ENCODE results near the gene LYAR.

DNA sequence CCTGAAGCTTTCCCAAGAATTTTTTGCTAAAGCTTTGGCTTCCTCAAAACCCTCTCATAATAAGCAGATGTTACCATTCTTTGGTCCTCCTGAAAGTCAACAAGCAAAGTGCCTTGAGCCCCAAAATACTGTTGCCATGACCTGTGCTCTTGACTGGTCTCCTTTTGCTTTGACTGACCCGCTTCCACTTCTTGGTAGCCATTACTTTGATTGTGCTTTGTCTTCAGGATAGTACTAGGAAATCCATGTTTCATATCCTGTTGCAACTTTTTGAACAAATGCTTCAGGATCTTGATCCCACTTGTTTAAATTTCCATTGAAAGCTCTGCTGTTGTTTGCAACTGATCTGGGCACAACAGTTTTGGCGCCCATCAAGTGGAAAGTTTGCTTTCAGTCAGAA, 56.3 kb downstream of the LYAR start:
- TF ChIP-seq, protein P1, sequence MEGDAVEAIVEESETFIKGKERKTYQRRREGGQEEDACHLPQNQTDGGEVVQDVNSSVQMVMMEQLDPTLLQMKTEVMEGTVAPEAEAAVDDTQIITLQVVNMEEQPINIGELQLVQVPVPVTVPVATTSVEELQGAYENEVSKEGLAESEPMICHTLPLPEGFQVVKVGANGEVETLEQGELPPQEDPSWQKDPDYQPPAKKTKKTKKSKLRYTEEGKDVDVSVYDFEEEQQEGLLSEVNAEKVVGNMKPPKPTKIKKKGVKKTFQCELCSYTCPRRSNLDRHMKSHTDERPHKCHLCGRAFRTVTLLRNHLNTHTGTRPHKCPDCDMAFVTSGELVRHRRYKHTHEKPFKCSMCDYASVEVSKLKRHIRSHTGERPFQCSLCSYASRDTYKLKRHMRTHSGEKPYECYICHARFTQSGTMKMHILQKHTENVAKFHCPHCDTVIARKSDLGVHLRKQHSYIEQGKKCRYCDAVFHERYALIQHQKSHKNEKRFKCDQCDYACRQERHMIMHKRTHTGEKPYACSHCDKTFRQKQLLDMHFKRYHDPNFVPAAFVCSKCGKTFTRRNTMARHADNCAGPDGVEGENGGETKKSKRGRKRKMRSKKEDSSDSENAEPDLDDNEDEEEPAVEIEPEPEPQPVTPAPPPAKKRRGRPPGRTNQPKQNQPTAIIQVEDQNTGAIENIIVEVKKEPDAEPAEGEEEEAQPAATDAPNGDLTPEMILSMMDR (conservative IDR thresholded peaks at IDR 0.05), result no peak
- no peak for TF ChIP-seq EZH2 (IDR thresholded peaks at IDR 0.05; ENCODE audit: low read depth)
